ENCODE measurements around the gene PRKAG2.

DNA sequence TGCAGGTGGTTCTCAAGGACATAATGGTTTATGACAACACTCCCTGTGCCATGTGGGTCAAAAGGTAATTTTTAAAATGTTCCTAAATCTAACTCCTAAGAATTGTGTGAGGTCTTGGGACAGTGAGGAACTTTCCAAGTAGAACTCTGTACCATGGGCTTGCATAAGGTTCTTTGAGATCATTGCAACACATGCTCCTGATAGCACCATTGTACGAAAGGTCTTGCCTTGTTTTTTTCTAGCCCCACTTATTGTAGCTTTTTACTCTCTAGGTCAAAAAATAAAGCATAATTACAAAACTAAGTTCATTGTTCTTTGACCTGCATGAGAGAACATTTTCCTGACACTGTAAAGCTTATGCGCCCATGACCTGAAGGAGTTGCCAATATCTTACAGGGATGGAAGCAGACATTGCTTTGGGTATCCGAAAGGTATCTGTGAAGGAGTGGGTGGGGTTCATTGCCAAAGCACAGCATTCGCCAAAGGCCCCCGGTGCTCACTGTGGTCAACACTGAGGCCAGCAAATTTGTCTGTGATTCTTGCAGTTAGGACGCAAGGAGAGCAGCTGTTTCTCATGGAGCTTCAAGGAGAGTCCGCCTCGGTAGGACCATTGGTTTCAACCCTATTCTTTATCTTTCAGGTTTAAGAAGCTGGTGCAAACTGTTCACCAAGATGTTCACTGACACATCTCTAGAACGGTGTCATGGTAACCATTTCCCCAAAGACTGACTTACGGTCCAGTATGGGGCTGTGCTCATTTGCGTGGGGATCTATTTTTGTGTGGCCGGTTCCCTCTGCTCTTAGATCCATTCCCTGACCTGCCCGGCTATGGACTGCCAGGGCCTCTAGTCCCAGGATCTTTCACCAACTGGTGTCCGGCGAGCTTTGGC is 7.6 kb upstream of the PRKAG2 start:
- no peak for TF ChIP-seq NANOG (IDR thresholded peaks at IDR 0.05; ENCODE audit: borderline replicate concordance)
- TF ChIP-seq, protein P1, sequence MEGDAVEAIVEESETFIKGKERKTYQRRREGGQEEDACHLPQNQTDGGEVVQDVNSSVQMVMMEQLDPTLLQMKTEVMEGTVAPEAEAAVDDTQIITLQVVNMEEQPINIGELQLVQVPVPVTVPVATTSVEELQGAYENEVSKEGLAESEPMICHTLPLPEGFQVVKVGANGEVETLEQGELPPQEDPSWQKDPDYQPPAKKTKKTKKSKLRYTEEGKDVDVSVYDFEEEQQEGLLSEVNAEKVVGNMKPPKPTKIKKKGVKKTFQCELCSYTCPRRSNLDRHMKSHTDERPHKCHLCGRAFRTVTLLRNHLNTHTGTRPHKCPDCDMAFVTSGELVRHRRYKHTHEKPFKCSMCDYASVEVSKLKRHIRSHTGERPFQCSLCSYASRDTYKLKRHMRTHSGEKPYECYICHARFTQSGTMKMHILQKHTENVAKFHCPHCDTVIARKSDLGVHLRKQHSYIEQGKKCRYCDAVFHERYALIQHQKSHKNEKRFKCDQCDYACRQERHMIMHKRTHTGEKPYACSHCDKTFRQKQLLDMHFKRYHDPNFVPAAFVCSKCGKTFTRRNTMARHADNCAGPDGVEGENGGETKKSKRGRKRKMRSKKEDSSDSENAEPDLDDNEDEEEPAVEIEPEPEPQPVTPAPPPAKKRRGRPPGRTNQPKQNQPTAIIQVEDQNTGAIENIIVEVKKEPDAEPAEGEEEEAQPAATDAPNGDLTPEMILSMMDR (conservative IDR thresholded peaks at IDR 0.05; ENCODE audit: low read depth in 2 of 2), result no peak
- no peak for TF ChIP-seq POLR2AphosphoS5 (IDR thresholded peaks at IDR 0.05; ENCODE audit: low read depth)
- TF ChIP-seq, protein P2, sequence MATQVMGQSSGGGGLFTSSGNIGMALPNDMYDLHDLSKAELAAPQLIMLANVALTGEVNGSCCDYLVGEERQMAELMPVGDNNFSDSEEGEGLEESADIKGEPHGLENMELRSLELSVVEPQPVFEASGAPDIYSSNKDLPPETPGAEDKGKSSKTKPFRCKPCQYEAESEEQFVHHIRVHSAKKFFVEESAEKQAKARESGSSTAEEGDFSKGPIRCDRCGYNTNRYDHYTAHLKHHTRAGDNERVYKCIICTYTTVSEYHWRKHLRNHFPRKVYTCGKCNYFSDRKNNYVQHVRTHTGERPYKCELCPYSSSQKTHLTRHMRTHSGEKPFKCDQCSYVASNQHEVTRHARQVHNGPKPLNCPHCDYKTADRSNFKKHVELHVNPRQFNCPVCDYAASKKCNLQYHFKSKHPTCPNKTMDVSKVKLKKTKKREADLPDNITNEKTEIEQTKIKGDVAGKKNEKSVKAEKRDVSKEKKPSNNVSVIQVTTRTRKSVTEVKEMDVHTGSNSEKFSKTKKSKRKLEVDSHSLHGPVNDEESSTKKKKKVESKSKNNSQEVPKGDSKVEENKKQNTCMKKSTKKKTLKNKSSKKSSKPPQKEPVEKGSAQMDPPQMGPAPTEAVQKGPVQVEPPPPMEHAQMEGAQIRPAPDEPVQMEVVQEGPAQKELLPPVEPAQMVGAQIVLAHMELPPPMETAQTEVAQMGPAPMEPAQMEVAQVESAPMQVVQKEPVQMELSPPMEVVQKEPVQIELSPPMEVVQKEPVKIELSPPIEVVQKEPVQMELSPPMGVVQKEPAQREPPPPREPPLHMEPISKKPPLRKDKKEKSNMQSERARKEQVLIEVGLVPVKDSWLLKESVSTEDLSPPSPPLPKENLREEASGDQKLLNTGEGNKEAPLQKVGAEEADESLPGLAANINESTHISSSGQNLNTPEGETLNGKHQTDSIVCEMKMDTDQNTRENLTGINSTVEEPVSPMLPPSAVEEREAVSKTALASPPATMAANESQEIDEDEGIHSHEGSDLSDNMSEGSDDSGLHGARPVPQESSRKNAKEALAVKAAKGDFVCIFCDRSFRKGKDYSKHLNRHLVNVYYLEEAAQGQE (IDR thresholded peaks at IDR 0.05; ENCODE audit: unreplicated experiment), result no peak
